K562 (cell line): ENCODE measurements around the gene CCDC159. TPM values are rescaled to one million over a fixed set of nuclear protein-coding genes. Genes with fewer than 3 reads are reported as not detected.

ENCODE experiments used
- BRF2 ChIP-seq: IDR thresholded peaks from 3 replicates; pipeline ENCODE4 v1.6.1; 2011; ENCODE audit warnings: borderline replicate concordance, mild to moderate bottlenecking; ENCODE audit not compliant: insufficient read length, insufficient read depth
- HIVEP1 ChIP-seq: fragments of 250-450 bp; sonication (Bioruptor Pico); IDR thresholded peaks from 2 replicates; pipeline ENCODE4 v1.4.0; 2020; ENCODE audit warnings: mild to moderate bottlenecking
- IRF2 ChIP-seq: sonication (generic); formaldehyde crosslinking; IDR thresholded peaks from 2 replicates; pipeline ENCODE4 v1.8.1; 2022; ENCODE audit warnings: mild to moderate bottlenecking, missing genetic modification reagents
- JUNB ChIP-seq: fragments of 450-650 bp; formaldehyde crosslinking; conservative IDR thresholded peaks from 2 replicates; pipeline ENCODE4 v1.4.0; 2020; ENCODE audit warnings: mild to moderate bottlenecking
- KDM4B ChIP-seq, 2 experiments: fragments of 450-650 bp in 1 of 2; sonication (generic) in 1 of 2; IDR thresholded peaks; 2 replicates each; pipeline ENCODE4 v1.6.1; 2016 to 2017; ENCODE audit warnings: borderline replicate concordance in 2 of 2, antibody characterized with exemption in 1 of 2, low read depth in 1 of 2, mild to moderate bottlenecking in 1 of 2
- NCOA4 ChIP-seq: fragments of 450-650 bp; IDR thresholded peaks from 2 replicates; pipeline ENCODE4 v1.6.1; 2018; ENCODE audit warnings: mild to moderate bottlenecking; ENCODE audit not compliant: partially characterized antibody
- NR4A1 ChIP-seq, 2 experiments: fragments of 250-450 bp in 1 of 2; fragments of 450-650 bp in 1 of 2; sonication (Bioruptor Pico) in 1 of 2; IDR thresholded peaks; 2 replicates each; pipeline versions ENCODE4 v1.4.0 to v1.6.1; 2016 to 2020; ENCODE audit warnings: mild to moderate bottlenecking in 2 of 2, missing compliant biosample characterization in 1 of 2, missing genetic modification characterization in 1 of 2, moderate library complexity in 1 of 2
- PHF20 ChIP-seq: fragments of 450-650 bp; IDR thresholded peaks from 2 replicates; pipeline ENCODE4 v1.6.1; 2018; ENCODE audit not compliant: partially characterized antibody
- POLR3G ChIP-seq: IDR thresholded peaks from 2 replicates; pipeline ENCODE4 v1.6.1; 2011; ENCODE audit not compliant: insufficient read length, insufficient replicate concordance; ENCODE audit errors: extremely low read depth
- RAD21 ChIP-seq, 2 experiments: fragments of 250-450 bp in 1 of 2; fragments of 450-650 bp in 1 of 2; sonication (Bioruptor Pico) in 1 of 2; formaldehyde crosslinking in 1 of 2; IDR thresholded peaks in 1 of 2; conservative IDR thresholded peaks in 1 of 2; 2 replicates each; pipeline versions ENCODE4 v1.4.0 to v1.8.0; 2020 to 2022; ENCODE audit warnings: mild to moderate bottlenecking in 2 of 2, moderate library complexity in 1 of 2
- SRF ChIP-seq, 2 experiments: fragments of 250-450, 450-650 bp in 1 of 2; sonication (Bioruptor Pico) in 1 of 2; sonication (generic) in 1 of 2; formaldehyde crosslinking; IDR thresholded peaks; 2 replicates each; pipeline versions ENCODE4 v1.5.0 to v1.5.1; 2020 to 2022; ENCODE audit warnings: mild to moderate bottlenecking in 1 of 2, missing genetic modification reagents in 1 of 2
- STAT6 ChIP-seq: sonication (generic); formaldehyde crosslinking; IDR thresholded peaks from 2 replicates; pipeline ENCODE4 v1.8.1; 2023; ENCODE audit warnings: mild to moderate bottlenecking, missing genetic modification reagents
- ZBTB9 ChIP-seq: fragments of 450-650 bp; formaldehyde crosslinking; IDR thresholded peaks from 2 replicates; pipeline ENCODE4 v1.4.0; 2020; ENCODE audit warnings: mild to moderate bottlenecking, moderate library complexity
- polyA plus RNA-seq, 8 experiments: library from polyadenylated mRNA; depleted of rRNA in 4 of 8; stranded (reverse) in 5 of 8; unstranded in 3 of 8; fragments of >200 nt; fragmentation: Nextera tagmentation in 2 of 8; fragmentation: Illumina TruSeq in 1 of 8; extraction: Ambion mirVana in 2 of 8; extraction: Trizol in 1 of 8; gene quantifications; 2 replicates each; pipeline versions ENCODE4 v1.2.1 to v1.2.3, GENCODE V29; 2011 to 2014; ENCODE audit warnings: inconsistent platforms in 1 of 8, missing spikeins in 1 of 8
- total RNA-seq, 7 experiments: library from RNA; depleted of rRNA in 6 of 7; stranded (reverse); fragments of >200 nt in 6 of 7; fragmentation: Illumina TruSeq in 2 of 7; extraction: Trizol in 2 of 7; gene quantifications; 2 replicates each; pipeline versions ENCODE4 v1.2.1 to v1.2.3, GENCODE V29; 2011 to 2021; ENCODE audit warnings: low replicate concordance in 1 of 7
- TF ChIP-seq, protein P1 (sequence below), 2 experiments: fragments of 200-800 bp in 1 of 2; sonication (Bioruptor generic) in 1 of 2; sonication (generic) in 1 of 2; formaldehyde crosslinking in 1 of 2; IDR thresholded peaks in 1 of 2; conservative IDR thresholded peaks in 1 of 2; 2 replicates each; pipeline versions ENCODE4 v1.5.0 to v1.6.1; 2016 to 2020; ENCODE audit warnings: missing compliant biosample characterization in 1 of 2, missing genetic modification characterization in 1 of 2, missing genetic modification reagents in 1 of 2
- TF ChIP-seq, protein P2 (sequence below): fragments of 250-450 bp; sonication (Bioruptor Pico); IDR thresholded peaks from 2 replicates; pipeline ENCODE4 v1.8.0; 2021; ENCODE audit warnings: moderate library complexity, mild to moderate bottlenecking, inconsistent platforms

Gene CCDC159
- total and polyA plus RNA-seq, 9 of the 15 experiments (the other 6 are each of a cell fraction or from before 2014, with no cell fraction given), result 0.68 to 10.1 (median 4.7) TPM

DNA sequence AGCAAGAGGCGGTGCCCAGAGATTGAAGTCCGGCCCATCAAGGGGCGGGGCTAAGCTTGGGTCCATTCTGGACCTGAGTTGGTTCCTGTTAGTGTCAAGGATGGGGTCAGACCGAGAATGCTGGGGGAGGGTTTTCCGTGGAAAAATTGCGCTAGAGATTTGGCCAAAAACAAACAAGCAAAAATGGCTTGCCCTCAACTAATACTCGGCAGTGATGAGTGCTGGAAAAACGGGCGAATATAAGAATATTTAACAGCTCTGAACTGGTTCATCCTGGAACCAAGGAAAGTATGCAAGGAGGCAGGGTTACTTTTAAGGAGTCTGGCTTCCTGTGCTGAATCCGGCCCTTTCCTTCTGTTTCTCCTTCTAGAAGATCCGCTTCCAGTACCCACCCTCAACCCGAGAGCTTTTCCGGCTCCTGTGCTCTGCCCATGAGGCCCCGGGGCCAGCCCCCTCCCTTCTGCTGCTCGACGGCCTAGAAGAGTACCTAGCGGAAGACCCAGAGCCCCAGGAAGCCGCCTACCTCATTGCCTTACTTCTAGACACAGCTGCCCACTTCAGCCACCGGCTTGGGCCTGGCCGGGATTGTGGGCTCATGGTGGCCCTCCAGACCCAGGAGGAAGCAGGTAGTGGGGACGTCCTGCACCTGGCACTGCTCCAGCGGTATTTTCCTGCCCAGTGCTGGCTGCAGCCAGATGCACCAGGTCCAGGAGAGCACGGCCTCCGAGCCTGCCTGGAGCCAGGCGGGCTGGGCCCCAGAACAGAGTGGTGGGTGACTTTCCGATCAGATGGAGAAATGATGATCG lies 29.0 kb downstream of the CCDC159 start (continued):
- TF ChIP-seq, protein P1, sequence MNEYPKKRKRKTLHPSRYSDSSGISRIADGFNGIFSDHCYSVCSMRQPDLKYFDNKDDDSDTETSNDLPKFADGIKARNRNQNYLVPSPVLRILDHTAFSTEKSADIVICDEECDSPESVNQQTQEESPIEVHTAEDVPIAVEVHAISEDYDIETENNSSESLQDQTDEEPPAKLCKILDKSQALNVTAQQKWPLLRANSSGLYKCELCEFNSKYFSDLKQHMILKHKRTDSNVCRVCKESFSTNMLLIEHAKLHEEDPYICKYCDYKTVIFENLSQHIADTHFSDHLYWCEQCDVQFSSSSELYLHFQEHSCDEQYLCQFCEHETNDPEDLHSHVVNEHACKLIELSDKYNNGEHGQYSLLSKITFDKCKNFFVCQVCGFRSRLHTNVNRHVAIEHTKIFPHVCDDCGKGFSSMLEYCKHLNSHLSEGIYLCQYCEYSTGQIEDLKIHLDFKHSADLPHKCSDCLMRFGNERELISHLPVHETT (CRISPR knock-in tag; conservative IDR thresholded peaks at IDR 0.05 in 1 of 2, IDR thresholded peaks at IDR 0.05 in 1 of 2), result no peak
- TF ChIP-seq, protein P2, sequence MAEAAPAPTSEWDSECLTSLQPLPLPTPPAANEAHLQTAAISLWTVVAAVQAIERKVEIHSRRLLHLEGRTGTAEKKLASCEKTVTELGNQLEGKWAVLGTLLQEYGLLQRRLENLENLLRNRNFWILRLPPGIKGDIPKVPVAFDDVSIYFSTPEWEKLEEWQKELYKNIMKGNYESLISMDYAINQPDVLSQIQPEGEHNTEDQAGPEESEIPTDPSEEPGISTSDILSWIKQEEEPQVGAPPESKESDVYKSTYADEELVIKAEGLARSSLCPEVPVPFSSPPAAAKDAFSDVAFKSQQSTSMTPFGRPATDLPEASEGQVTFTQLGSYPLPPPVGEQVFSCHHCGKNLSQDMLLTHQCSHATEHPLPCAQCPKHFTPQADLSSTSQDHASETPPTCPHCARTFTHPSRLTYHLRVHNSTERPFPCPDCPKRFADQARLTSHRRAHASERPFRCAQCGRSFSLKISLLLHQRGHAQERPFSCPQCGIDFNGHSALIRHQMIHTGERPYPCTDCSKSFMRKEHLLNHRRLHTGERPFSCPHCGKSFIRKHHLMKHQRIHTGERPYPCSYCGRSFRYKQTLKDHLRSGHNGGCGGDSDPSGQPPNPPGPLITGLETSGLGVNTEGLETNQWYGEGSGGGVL (CRISPR knock-in tag), result no peak
- TF ChIP-seq JUNB (no peak), HIVEP1 (CRISPR knock-in tag) (no peak), NCOA4 (no peak), PHF20 (peak; percentile 17), NR4A1 (CRISPR knock-in tag; IDR thresholded peaks at IDR 0.05) (no peak), NR4A1 (tag; IDR thresholded peaks at IDR 0.05) (0 out of 2 replicates have a peak, but pooled peaks have one; percentile 40), SRF (CRISPR knock-in tag; IDR thresholded peaks at IDR 0.05) (no peak), POLR3G (no peak), ZBTB9 (CRISPR knock-in tag) (no peak), RAD21 (CRISPR knock-in tag; conservative IDR thresholded peaks at IDR 0.05 in 1 of 2, IDR thresholded peaks at IDR 0.05 in 1 of 2) (peak in 1 of 2 experiments; percentile 11; a peak in 2 of 4 replicates), KDM4B (IDR thresholded peaks at IDR 0.05; ENCODE audit: borderline replicate concordance in 2 of 2, low read depth in 1 of 2) (no peak), BRF2 (no peak), STAT6 (no peak), IRF2 (CRISPR knock-in tag) (no peak)
